MCF 10A (cell line): ENCODE measurements around the gene WNK1. TPM values are rescaled to one million over a fixed set of nuclear protein-coding genes. Genes with fewer than 3 reads are reported as not detected.

ENCODE experiments used
- BruUV-seq: library from RNA; stranded (reverse); fragments of 400-500 nt; replicated peaks from 2 replicates; lab custom pipeline; 2021; lab: Mats Ljungman, UMichigan
- CTCF ChIA-PET: fragments of 300-600 bp; sonication (Branson Sonifier 250); formaldehyde crosslinking; extraction: SDS; loops from one replicate; lab custom pipeline; 2021; ENCODE audit warnings: antibody characterized with exemption, inconsistent platforms; lab: Yijun Ruan, JAX
- POLR2A ChIA-PET: fragments of 300-600, 350-650 bp; sonication (Branson Sonifier 250); formaldehyde crosslinking; extraction: SDS; loops from one replicate; lab custom pipeline; 2020; ENCODE audit warnings: antibody characterized with exemption, inconsistent platforms; lab: Yijun Ruan, JAX
- DNase-seq: peaks from one replicate; pipeline ENCODE4 v3.0.0-alpha.2; 2018; ENCODE audit not compliant: unreplicated experiment
- H3K27ac Mint-ChIP-seq: one replicate; pipeline ENCODE4 v1.8.0; 2022; ENCODE audit warnings: mild to moderate bottlenecking, low read depth, mixed read lengths; ENCODE audit not compliant: unreplicated experiment
- H3K27me3 Mint-ChIP-seq: one replicate; pipeline ENCODE4 v1.8.0; 2022; ENCODE audit warnings: mixed read lengths; ENCODE audit not compliant: insufficient read depth, unreplicated experiment
- H3K36me3 Mint-ChIP-seq: one replicate; pipeline ENCODE4 v1.8.0; 2022; ENCODE audit warnings: mild to moderate bottlenecking, moderate library complexity, mixed read lengths; ENCODE audit not compliant: insufficient read depth, unreplicated experiment
- H3K4me1 Mint-ChIP-seq: one replicate; pipeline ENCODE4 v1.8.0; 2022; ENCODE audit warnings: mixed read lengths; ENCODE audit not compliant: insufficient read depth, unreplicated experiment
- H3K4me3 Mint-ChIP-seq: one replicate; pipeline ENCODE4 v1.8.0; 2022; ENCODE audit warnings: mild to moderate bottlenecking, moderate library complexity, mixed read lengths; ENCODE audit not compliant: unreplicated experiment
- H3K9me3 Mint-ChIP-seq: one replicate; pipeline ENCODE4 v1.8.0; 2022; ENCODE audit warnings: mixed read lengths; ENCODE audit not compliant: unreplicated experiment
- intact Hi-C: fragments of 100-400 bp; cut with micrococcal nuclease; formaldehyde crosslinking; loops from 2 replicates; pipeline ENCODE4 v1.14.1; 2022
- total RNA-seq: library from RNA; stranded (reverse); gene quantifications from 2 replicates; pipeline ENCODE4 v1.2.3, GENCODE V29; 2022
- TF ChIP-seq, protein P1 (sequence below): fragments of 200-600 bp; IDR thresholded peaks from one replicate; pipeline ENCODE4 v1.8.0; 2022; ENCODE audit warnings: antibody characterized with exemption, mild to moderate bottlenecking; ENCODE audit not compliant: unreplicated experiment

WNK1 gene
- total RNA-seq, 1 experiment from 2014 or later, result 139 TPM

DNA sequence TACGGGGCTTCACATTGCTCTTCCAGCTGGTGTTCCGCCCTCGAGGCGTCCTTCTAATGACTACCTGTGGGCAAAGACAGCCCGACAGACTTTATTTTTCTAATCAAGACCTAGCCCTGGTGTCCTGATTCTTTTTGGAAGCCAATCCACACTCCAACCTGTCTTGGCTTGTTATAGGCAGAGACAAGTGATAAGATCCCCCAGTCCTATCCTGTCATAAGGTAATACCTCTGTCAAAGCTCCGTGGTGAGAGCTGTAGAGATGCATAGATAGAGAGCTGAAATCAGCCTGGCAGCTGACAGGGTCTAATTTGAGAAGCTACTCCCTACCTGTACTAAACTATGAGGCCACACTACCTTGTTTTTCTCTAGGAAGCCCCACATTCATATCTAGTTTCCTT is 11.5 kb upstream of the WNK1 start:
- Mint-ChIP-seq H3K4me1 (no peaks in the 10 kb centered on the region), H3K9me3 (no peaks in the 10 kb centered on the region), H3K27ac (no peak overlapping the region), H3K27me3 (no peaks in the 10 kb centered on the region), H3K4me3 (no peak overlapping the region), H3K36me3 (no peaks in the 10 kb centered on the region)
- BruUV-seq, result no TSS peak
- no peak for DNase-seq
- intact Hi-C loops, result no loop called here
- TF ChIP-seq, protein P1, sequence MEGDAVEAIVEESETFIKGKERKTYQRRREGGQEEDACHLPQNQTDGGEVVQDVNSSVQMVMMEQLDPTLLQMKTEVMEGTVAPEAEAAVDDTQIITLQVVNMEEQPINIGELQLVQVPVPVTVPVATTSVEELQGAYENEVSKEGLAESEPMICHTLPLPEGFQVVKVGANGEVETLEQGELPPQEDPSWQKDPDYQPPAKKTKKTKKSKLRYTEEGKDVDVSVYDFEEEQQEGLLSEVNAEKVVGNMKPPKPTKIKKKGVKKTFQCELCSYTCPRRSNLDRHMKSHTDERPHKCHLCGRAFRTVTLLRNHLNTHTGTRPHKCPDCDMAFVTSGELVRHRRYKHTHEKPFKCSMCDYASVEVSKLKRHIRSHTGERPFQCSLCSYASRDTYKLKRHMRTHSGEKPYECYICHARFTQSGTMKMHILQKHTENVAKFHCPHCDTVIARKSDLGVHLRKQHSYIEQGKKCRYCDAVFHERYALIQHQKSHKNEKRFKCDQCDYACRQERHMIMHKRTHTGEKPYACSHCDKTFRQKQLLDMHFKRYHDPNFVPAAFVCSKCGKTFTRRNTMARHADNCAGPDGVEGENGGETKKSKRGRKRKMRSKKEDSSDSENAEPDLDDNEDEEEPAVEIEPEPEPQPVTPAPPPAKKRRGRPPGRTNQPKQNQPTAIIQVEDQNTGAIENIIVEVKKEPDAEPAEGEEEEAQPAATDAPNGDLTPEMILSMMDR, result no peak
- ChIA-PET POLR2A (interaction anchor here (1.1 to 2.0 kb wide), 2 partner anchors 10 to 15 kb away, joined by 3 to 8 read pairs; no protein-coding TSS in a partner anchor), CTCF (interaction anchor here (0.6 to 2.4 kb wide), 4 partner anchors 10 to 165 kb away, joined by 4 to 10 read pairs (median 8); no protein-coding TSS in a partner anchor)

DNA sequence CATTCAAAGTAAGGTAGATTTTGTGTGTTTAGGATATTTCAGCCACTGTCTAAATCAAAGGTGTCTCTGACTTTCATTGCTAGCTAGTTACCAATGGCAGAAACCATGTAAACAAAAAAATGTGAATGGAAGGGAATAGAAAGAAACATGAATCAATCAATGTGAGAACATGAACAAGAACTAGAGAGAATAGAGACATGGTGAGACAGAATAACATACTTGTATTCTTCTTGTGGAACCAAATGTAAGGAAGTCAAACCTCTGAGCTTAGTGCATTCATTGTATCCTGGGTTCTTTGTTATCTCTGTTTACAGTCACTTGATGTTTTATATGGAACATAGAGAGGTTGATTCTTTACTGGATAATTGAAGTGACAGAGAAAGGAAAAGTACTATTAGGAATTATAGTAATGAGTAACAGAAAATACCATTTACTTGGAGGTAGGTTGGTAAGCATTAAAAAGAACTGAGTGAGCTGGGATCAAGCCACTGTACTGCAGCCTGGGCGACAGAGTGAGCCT is 2.6 kb upstream of the WNK1 start:
- no peak for DNase-seq
- H3K27ac Mint-ChIP-seq, result no peak overlapping the region
- no peaks in the 10 kb centered on the region for H3K27me3 Mint-ChIP-seq
- peaks cover 11% of the 10 kb centered on the region for H3K4me1 Mint-ChIP-seq
- CTCF ChIA-PET, result interaction anchor here (1.3 to 6.8 kb wide), 7 partner anchors 8 to 179 kb away, joined by 5 to 100 read pairs (median 35); no protein-coding TSS in a partner anchor
- no peak overlapping the region for H3K4me3 Mint-ChIP-seq
- intact Hi-C loops, result loop anchor here (5.0 to 10.0 kb wide), 3 partner anchors 118 to 842 kb away; partner anchors contain the start of gene FBXL14
- no peaks in the 10 kb centered on the region for H3K36me3 Mint-ChIP-seq
- no peaks in the 10 kb centered on the region for H3K9me3 Mint-ChIP-seq
- no TSS peak for BruUV-seq
- TF ChIP-seq, protein P1, result no peak
- POLR2A ChIA-PET, result interaction anchor here (0.7 to 6.4 kb wide), 17 partner anchors 11 to 201 kb away, joined by 3 to 336 read pairs (median 11); no protein-coding TSS in a partner anchor

DNA sequence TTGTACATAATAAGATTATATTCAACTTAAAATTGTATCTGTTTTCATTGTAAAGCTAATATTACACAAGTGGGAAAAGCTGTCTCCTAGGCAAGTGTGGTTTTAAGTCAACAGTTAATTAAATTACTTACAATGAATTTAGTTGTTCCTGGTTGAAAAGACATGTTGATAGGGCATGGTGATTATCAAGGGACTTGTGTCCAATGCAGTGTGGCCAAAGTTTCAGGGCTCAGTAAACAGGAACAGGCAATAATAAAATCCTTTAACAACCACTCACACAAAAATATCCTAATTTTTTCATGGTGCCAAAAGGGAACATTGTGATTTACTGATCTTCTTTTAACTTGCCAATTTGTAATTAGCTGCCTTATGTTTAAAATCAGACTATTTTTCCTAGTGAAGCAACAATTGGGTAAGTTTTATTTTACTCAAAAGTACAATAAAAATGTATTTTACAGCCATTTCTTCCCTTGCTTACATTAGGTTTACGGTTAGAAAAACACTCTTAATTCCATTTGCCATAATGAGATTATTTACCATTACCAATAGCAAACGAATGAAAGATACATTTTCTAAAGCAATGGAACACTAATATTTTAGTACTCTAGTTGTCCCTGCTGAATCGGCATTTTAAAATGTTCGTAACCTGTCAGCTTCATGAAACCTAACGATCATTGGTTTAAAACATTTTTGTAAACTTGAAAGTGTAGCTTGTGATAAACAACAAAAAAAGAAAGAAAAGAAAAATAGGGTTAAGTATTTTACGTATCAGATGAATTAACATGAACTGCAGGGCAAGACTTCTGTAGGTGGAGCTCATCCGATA is 1.8 kb upstream of the WNK1 start:
- H3K9me3 Mint-ChIP-seq, result no peaks in the 10 kb centered on the region
- H3K4me1 Mint-ChIP-seq, result peaks cover 11% of the 10 kb centered on the region
- H3K4me3 Mint-ChIP-seq, result no peak overlapping the region
- CTCF ChIA-PET, result interaction anchor here (0.6 to 6.8 kb wide), 30 partner anchors 9 to 852 kb away, joined by 3 to 100 read pairs (median 4); no protein-coding TSS in a partner anchor
- intact Hi-C loops, result loop anchor here (1.0 to 10.0 kb wide), 5 partner anchors 118 to 842 kb away; partner anchors contain the start of gene FBXL14
- H3K36me3 Mint-ChIP-seq, result peaks cover 1% of the 10 kb centered on the region
- H3K27ac Mint-ChIP-seq, result no peak overlapping the region
- H3K27me3 Mint-ChIP-seq, result no peaks in the 10 kb centered on the region
- no peak for DNase-seq
- TF ChIP-seq, protein P1, result no peak
- no TSS peak for BruUV-seq
- POLR2A ChIA-PET, result interaction anchor here (0.6 to 6.4 kb wide), 37 partner anchors 9 to 370 kb away, joined by 3 to 336 read pairs (median 5); partner anchors contain the start of genes KDM5A and RAD52
